Stimulated activated naive CD8-positive, alpha-beta T cell treated with anti-CD3 and anti-CD28 coated beads, Interleukin-15, Interleukin-2, amounts not matched to agents 100 ng/mL and 50 ng/mL, for 24 hours (primary cell): ENCODE results near the gene PRSS22.
"Not testable (repeated sequence)": the region's sequence is repeated elsewhere in the genome, so short reads cannot be mapped to it uniquely, and the experiment has no call there.

Experiments used
- H3K27ac Mint-ChIP-seq: one replicate; pipeline ENCODE4 v1.8.0; 2021; ENCODE audit warnings: mild to moderate bottlenecking, mixed read lengths
- H3K27me3 Mint-ChIP-seq: one replicate; pipeline ENCODE4 v1.8.0; 2021; ENCODE audit warnings: mixed read lengths
- H3K36me3 Mint-ChIP-seq: one replicate; pipeline ENCODE4 v1.8.0; 2021; ENCODE audit warnings: low read depth, mixed read lengths
- H3K4me1 Mint-ChIP-seq: one replicate; pipeline ENCODE4 v1.8.0; 2021; ENCODE audit warnings: low read depth, mixed read lengths
- H3K4me3 Mint-ChIP-seq: one replicate; pipeline ENCODE4 v1.8.0; 2021; ENCODE audit warnings: mild to moderate bottlenecking, mixed read lengths
- H3K9me3 Mint-ChIP-seq: one replicate; pipeline ENCODE4 v1.8.0; 2021; ENCODE audit warnings: mixed read lengths

Gene PRSS22

GRCh38 chr16:2857451-2858244 is at the start of gene PRSS22:
TSS of gene PRSS22 (minus strand) at chr16:2858170. CDS start at chr16:2858104, 66 bp downstream.
- Mint-ChIP-seq H3K27me3 (peaks cover 11% of the 10 kb centered on the region), H3K27ac (no peak within 1 kb of the TSS), H3K9me3 (peaks cover 16% of the 10 kb centered on the region), H3K4me1 (peaks cover 5% of the 10 kb centered on the region), H3K36me3 (peaks cover 5% of the 10 kb centered on the region), H3K4me3 (peak within 1 kb of the TSS; percentile 76)

- H3K27ac Mint-ChIP-seq, H3K9me3 Mint-ChIP-seq, H3K4me3 Mint-ChIP-seq, H3K36me3 Mint-ChIP-seq, H3K27me3 Mint-ChIP-seq: not testable (repeated sequence)
- peaks cover 31% of the 10 kb centered on the region for H3K4me1 Mint-ChIP-seq
Measured at GRCh38 chr16:2907084-2907753, 49.2 kb upstream of the PRSS22 start.

GRCh38 chr16:2905988-2906387 is 48.0 kb upstream of the PRSS22 start:
- peak overlapping the region; percentile 73 for H3K4me3 Mint-ChIP-seq
- no peaks in the 10 kb centered on the region for H3K27me3 Mint-ChIP-seq
- H3K9me3 Mint-ChIP-seq, result no peaks in the 10 kb centered on the region
- H3K4me1 Mint-ChIP-seq, result peaks cover 26% of the 10 kb centered on the region
- peak overlapping the region; percentile 26 for H3K27ac Mint-ChIP-seq
- no peaks in the 10 kb centered on the region for H3K36me3 Mint-ChIP-seq

- Mint-ChIP-seq H3K36me3 (no peaks in the 10 kb centered on the region), H3K27ac (peak overlapping the region; percentile 26), H3K27me3 (no peaks in the 10 kb centered on the region), H3K4me1 (peaks cover 26% of the 10 kb centered on the region), H3K4me3 (peak overlapping the region; percentile 94), H3K9me3 (no peaks in the 10 kb centered on the region)
Measured at GRCh38 chr16:2905241-2905987, 47.4 kb upstream of the PRSS22 start.

- H3K9me3 Mint-ChIP-seq, result no peaks in the 10 kb centered on the region
- H3K4me3 Mint-ChIP-seq, result peak overlapping the region; percentile 94
- H3K27me3 Mint-ChIP-seq, result no peaks in the 10 kb centered on the region
- H3K36me3 Mint-ChIP-seq, result no peaks in the 10 kb centered on the region
- peaks cover 26% of the 10 kb centered on the region for H3K4me1 Mint-ChIP-seq
- H3K27ac Mint-ChIP-seq, result peak overlapping the region; percentile 82
Measured at GRCh38 chr16:2904922-2905240, 46.9 kb upstream of the PRSS22 start.

- Mint-ChIP-seq H3K4me1 (peaks cover 26% of the 10 kb centered on the region), H3K4me3 (peak overlapping the region; percentile 94), H3K27ac (peak overlapping the region; percentile 82), H3K36me3 (no peaks in the 10 kb centered on the region), H3K9me3 (no peaks in the 10 kb centered on the region), H3K27me3 (no peaks in the 10 kb centered on the region)
Measured at GRCh38 chr16:2904100-2904921, 46.3 kb upstream of the PRSS22 start.

- H3K27me3 Mint-ChIP-seq, result no peaks in the 10 kb centered on the region
- H3K27ac Mint-ChIP-seq, result no peak overlapping the region
- no peak overlapping the region for H3K4me3 Mint-ChIP-seq
- H3K4me1 Mint-ChIP-seq, result peaks cover 25% of the 10 kb centered on the region
- H3K9me3 Mint-ChIP-seq, result no peaks in the 10 kb centered on the region
- no peaks in the 10 kb centered on the region for H3K36me3 Mint-ChIP-seq
Measured at GRCh38 chr16:2902337-2903130, 44.6 kb upstream of the PRSS22 start.

GRCh38 chr16:2900526-2901075 is 42.6 kb upstream of the PRSS22 start:
- Mint-ChIP-seq H3K4me3 (no peak overlapping the region), H3K4me1 (peaks cover 6% of the 10 kb centered on the region), H3K9me3 (no peaks in the 10 kb centered on the region), H3K27me3 (no peaks in the 10 kb centered on the region), H3K36me3 (no peaks in the 10 kb centered on the region), H3K27ac (no peak overlapping the region)

GRCh38 chr16:2899564-2900072 is 41.6 kb upstream of the PRSS22 start:
- Mint-ChIP-seq H3K27ac (no peak overlapping the region), H3K9me3 (no peaks in the 10 kb centered on the region), H3K36me3 (no peaks in the 10 kb centered on the region), H3K4me1 (peaks cover 6% of the 10 kb centered on the region), H3K27me3 (no peaks in the 10 kb centered on the region), H3K4me3 (no peak overlapping the region)

GRCh38 chr16:2898831-2899563 is 41.0 kb upstream of the PRSS22 start:
- no peaks in the 10 kb centered on the region for H3K36me3 Mint-ChIP-seq
- no peaks in the 10 kb centered on the region for H3K27me3 Mint-ChIP-seq
- no peaks in the 10 kb centered on the region for H3K9me3 Mint-ChIP-seq
- H3K4me1 Mint-ChIP-seq, result peaks cover 4% of the 10 kb centered on the region
- H3K27ac Mint-ChIP-seq, result no peak overlapping the region
- no peak overlapping the region for H3K4me3 Mint-ChIP-seq

GRCh38 chr16:2897110-2897509 is 39.1 kb upstream of the PRSS22 start:
- Mint-ChIP-seq H3K4me3 (no peak overlapping the region), H3K27me3 (no peaks in the 10 kb centered on the region), H3K27ac (no peak overlapping the region), H3K36me3 (no peaks in the 10 kb centered on the region), H3K9me3 (no peaks in the 10 kb centered on the region), H3K4me1 (no peaks in the 10 kb centered on the region)

GRCh38 chr16:2896480-2897010 is 38.6 kb upstream of the PRSS22 start:
- no peaks in the 10 kb centered on the region for H3K27me3 Mint-ChIP-seq
- no peak overlapping the region for H3K27ac Mint-ChIP-seq

GRCh38 chr16:2895813-2896212 is 37.8 kb upstream of the PRSS22 start:
- H3K4me3 Mint-ChIP-seq, result no peak overlapping the region
- no peaks in the 10 kb centered on the region for H3K36me3 Mint-ChIP-seq
- no peak overlapping the region for H3K27ac Mint-ChIP-seq
- no peaks in the 10 kb centered on the region for H3K27me3 Mint-ChIP-seq
- H3K4me1 Mint-ChIP-seq, result no peaks in the 10 kb centered on the region
- H3K9me3 Mint-ChIP-seq, result no peaks in the 10 kb centered on the region

More at GRCh38 chr16:2896480-2897010, 38.6 kb upstream of the PRSS22 start:
- H3K9me3 Mint-ChIP-seq, result no peaks in the 10 kb centered on the region
- no peaks in the 10 kb centered on the region for H3K36me3 Mint-ChIP-seq
- H3K4me3 Mint-ChIP-seq, result no peak overlapping the region
- H3K4me1 Mint-ChIP-seq, result no peaks in the 10 kb centered on the region
